CD4-positive, alpha-beta memory T cell (primary cell): ENCODE measurements around the gene FMO2. TPM values are rescaled to one million over a fixed set of nuclear protein-coding genes. Genes with fewer than 3 reads are reported as not detected.

ENCODE experiments used
- CTCF ChIA-PET: fragments of 350-600 bp; sonication (Branson Sonifier 250); formaldehyde crosslinking; loops from one replicate; lab custom pipeline; 2021; ENCODE audit warnings: inconsistent platforms; ENCODE audit not compliant: partially characterized antibody; lab: Charles Lee
- POLR2A ChIA-PET: fragments of 350-600 bp; sonication (Branson Sonifier 250); formaldehyde crosslinking; loops from one replicate; lab custom pipeline; 2021; ENCODE audit not compliant: partially characterized antibody; lab: Charles Lee
- DNase-seq, 5 donors: peaks; one replicate each; pipeline versions ENCODE4 v3.0.0 to v3.0.0-alpha.2; 2020 to 2022; ENCODE audit warnings: mixed read lengths in 1 of 5
- H3K27ac ChIP-seq: one replicate; pipeline ENCODE4 v1.7.0; 2013; ENCODE audit warnings: low read depth, low read length
- H3K27me3 ChIP-seq: 2 replicates; pipeline ENCODE4 v1.7.0; 2013; ENCODE audit warnings: mild to moderate bottlenecking, low read length, moderate library complexity; ENCODE audit not compliant: insufficient read depth
- H3K36me3 ChIP-seq: 2 replicates; pipeline ENCODE4 v1.7.0; 2013; ENCODE audit warnings: mild to moderate bottlenecking, low read length, moderate library complexity; ENCODE audit not compliant: insufficient read depth
- H3K4me1 ChIP-seq: 2 replicates; pipeline ENCODE4 v1.7.0; 2013; ENCODE audit warnings: mild to moderate bottlenecking, low read length, moderate library complexity; ENCODE audit not compliant: insufficient read depth
- H3K4me3 ChIP-seq, 2 donors: one replicate each; pipeline ENCODE4 v1.7.0; 2013; ENCODE audit warnings: low read length in 2 of 2, mild to moderate bottlenecking in 1 of 2
- H3K9me3 ChIP-seq, 2 donors: one replicate each; pipeline ENCODE4 v1.7.0; 2013; ENCODE audit warnings: low read length in 2 of 2, control low read depth in 1 of 2; ENCODE audit not compliant: control insufficient read depth in 1 of 2
- H3K27ac Mint-ChIP-seq, 7 donors: one replicate each; pipeline ENCODE4 v1.8.0; 2020 to 2021; ENCODE audit warnings: mixed read lengths in 7 of 7, mild to moderate bottlenecking in 6 of 7, inconsistent platforms in 3 of 7, moderate library complexity in 3 of 7
- H3K27me3 Mint-ChIP-seq, 2 donors: one replicate each; pipeline ENCODE4 v1.8.0; 2020 to 2021; ENCODE audit warnings: mixed read lengths in 2 of 2
- H3K36me3 Mint-ChIP-seq, 2 donors: one replicate each; pipeline ENCODE4 v1.8.0; 2020 to 2021; ENCODE audit warnings: mixed read lengths in 2 of 2, inconsistent platforms in 1 of 2, mild to moderate bottlenecking in 1 of 2
- H3K4me1 Mint-ChIP-seq, 4 donors: one replicate each; pipeline ENCODE4 v1.8.0; 2020 to 2021; ENCODE audit warnings: mixed read lengths in 4 of 4, mild to moderate bottlenecking in 1 of 4
- H3K4me3 Mint-ChIP-seq, 8 donors: one replicate each; pipeline ENCODE4 v1.8.0; 2020 to 2021; ENCODE audit warnings: mixed read lengths in 8 of 8, mild to moderate bottlenecking in 7 of 8, moderate library complexity in 6 of 8, inconsistent platforms in 3 of 8
- H3K9me3 Mint-ChIP-seq, 8 donors: one replicate each; pipeline ENCODE4 v1.8.0; 2020 to 2021; ENCODE audit warnings: mixed read lengths in 8 of 8, mild to moderate bottlenecking in 5 of 8, inconsistent platforms in 3 of 8, moderate library complexity in 1 of 8
- intact Hi-C: fragments of 100-400 bp; cut with micrococcal nuclease; formaldehyde crosslinking; loops from one replicate; pipeline ENCODE4 v1.15.1; 2023
- polyA plus RNA-seq, 2 donors: library from polyadenylated mRNA; unstranded; fragments of 300-500 nt; fragmentation: Illumina TruSeq; gene quantifications; one replicate each; pipeline ENCODE4 v1.2.3, GENCODE V29; 2021
- total RNA-seq, 2 experiments: library from RNA; stranded (reverse); gene quantifications; one replicate each; pipeline ENCODE4 v1.2.3, GENCODE V29; 2021

Gene FMO2
- total and polyA plus RNA-seq, 4 experiments from 2014 or later: not detected

- Mint-ChIP-seq H3K4me3 (no peak overlapping the region), H3K27ac (no peak overlapping the region), H3K9me3 (no peaks in the 10 kb centered on the region), H3K4me1 (no peaks in the 10 kb centered on the region), H3K27me3 (peaks cover 3 to 7% of the 10 kb centered on the region in 2 donors), H3K36me3 (no peaks in the 10 kb centered on the region)
- ChIA-PET POLR2A (no interaction called here), CTCF (no interaction called here)
- DNase-seq: no peak
- no peak overlapping the region for H3K27ac ChIP-seq
- intact Hi-C loops: no loop called here
- H3K4me3 ChIP-seq: no peak overlapping the region
- H3K4me1 ChIP-seq: no peaks in the 10 kb centered on the region
- no peaks in the 10 kb centered on the region for H3K9me3 ChIP-seq
- no peaks in the 10 kb centered on the region for H3K36me3 ChIP-seq
- no peaks in the 10 kb centered on the region for H3K27me3 ChIP-seq
Measured at GRCh38 chr1:171160211-171160610, 24.9 kb upstream of the FMO2 start.

DNA sequence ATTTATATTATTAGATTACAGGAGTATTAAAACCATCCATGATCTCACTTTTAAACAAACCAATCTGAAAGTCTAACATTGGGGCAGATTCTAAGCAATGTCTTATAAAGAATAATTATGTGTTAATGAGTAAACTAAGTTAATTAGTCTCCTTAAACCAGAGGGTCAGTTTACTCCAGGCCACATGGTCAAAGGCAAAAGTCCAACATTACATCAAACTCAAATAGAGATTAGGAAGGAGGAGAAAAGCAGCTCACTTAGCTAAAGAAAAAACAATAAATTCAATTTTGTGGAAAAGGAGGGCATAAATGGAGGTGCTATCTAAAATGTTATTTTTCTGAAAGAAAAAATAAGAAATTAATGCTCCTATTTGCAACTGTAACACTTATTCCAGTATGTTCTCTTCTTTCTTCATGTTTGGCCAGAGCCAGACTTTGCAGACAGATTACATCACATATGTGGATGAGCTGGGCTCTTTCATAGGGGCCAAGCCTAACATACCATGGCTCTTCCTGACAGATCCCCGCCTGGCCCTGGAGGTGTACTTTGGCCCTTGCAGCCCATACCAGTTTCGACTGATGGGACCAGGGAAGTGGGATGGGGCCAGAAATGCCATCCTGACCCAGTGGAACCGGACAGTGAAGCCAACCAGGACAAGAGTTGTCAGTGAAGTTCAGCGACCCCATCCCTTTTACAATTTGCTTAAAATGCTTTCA, 24.3 kb upstream of the FMO2 start:
- Histone ChIP-seq H3K4me1 (no peaks in the 10 kb centered on the region), H3K27me3 (no peaks in the 10 kb centered on the region), H3K36me3 (no peaks in the 10 kb centered on the region), H3K9me3 (no peaks in the 10 kb centered on the region), H3K4me3 (no peak overlapping the region), H3K27ac (no peak overlapping the region)
- POLR2A ChIA-PET: no interaction called here
- intact Hi-C loops: no loop called here
- Mint-ChIP-seq H3K4me1 (no peaks in the 10 kb centered on the region), H3K4me3 (no peak overlapping the region), H3K27ac (no peak overlapping the region), H3K27me3 (peaks cover 3 to 7% of the 10 kb centered on the region in 2 donors), H3K36me3 (no peaks in the 10 kb centered on the region), H3K9me3 (no peaks in the 10 kb centered on the region)
- DNase-seq: no peak
- CTCF ChIA-PET: no interaction called here

- intact Hi-C loops: no loop called here
- peaks cover 3 to 7% of the 10 kb centered on the region in 2 donors for H3K27me3 Mint-ChIP-seq
- no peaks in the 10 kb centered on the region for H3K27me3 ChIP-seq
- no peaks in the 10 kb centered on the region for H3K36me3 ChIP-seq
- H3K9me3 Mint-ChIP-seq: no peaks in the 10 kb centered on the region
- H3K4me3 Mint-ChIP-seq: no peak overlapping the region
- CTCF ChIA-PET: no interaction called here
- H3K36me3 Mint-ChIP-seq: no peaks in the 10 kb centered on the region
- no peaks in the 10 kb centered on the region for H3K4me1 ChIP-seq
- H3K27ac ChIP-seq: no peak overlapping the region
- H3K9me3 ChIP-seq: no peaks in the 10 kb centered on the region
- DNase-seq: no peak
- H3K27ac Mint-ChIP-seq: no peak overlapping the region
- POLR2A ChIA-PET: no interaction called here
- H3K4me1 Mint-ChIP-seq: no peaks in the 10 kb centered on the region
- no peak overlapping the region for H3K4me3 ChIP-seq
Measured at GRCh38 chr1:171161431-171161830, 23.7 kb upstream of the FMO2 start.

DNA sequence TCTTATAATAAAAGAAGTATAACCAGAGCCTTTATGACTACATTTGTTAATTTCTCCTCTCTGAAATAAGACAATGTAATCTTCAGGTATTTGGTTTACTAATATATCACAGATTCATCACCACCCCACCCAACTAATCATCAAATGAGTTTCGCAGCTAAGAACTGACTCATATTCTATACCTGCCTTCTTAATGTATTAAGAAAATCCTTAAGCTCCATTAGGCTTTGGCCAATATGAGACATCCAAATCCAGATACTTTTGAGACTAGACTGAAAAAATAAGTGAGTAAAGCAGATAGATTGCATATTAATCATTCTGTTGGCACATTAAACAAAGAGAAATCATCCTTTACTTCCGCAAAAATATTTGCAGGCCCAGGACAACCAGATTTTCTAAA, 18.7 kb upstream of the FMO2 start:
- H3K9me3 Mint-ChIP-seq: peaks cover 0 to 4% (median 0%) of the 10 kb centered on the region in 8 donors
- POLR2A ChIA-PET: no interaction called here
- intact Hi-C loops: no loop called here
- no peaks in the 10 kb centered on the region for H3K9me3 ChIP-seq
- no peaks in the 10 kb centered on the region for H3K36me3 Mint-ChIP-seq
- H3K4me1 ChIP-seq: no peaks in the 10 kb centered on the region
- DNase-seq: no peak
- H3K27me3 Mint-ChIP-seq: peaks cover 3 to 13% of the 10 kb centered on the region in 2 donors
- no peaks in the 10 kb centered on the region for H3K27me3 ChIP-seq
- H3K27ac Mint-ChIP-seq: no peak overlapping the region
- H3K4me3 ChIP-seq: no peak overlapping the region
- H3K4me1 Mint-ChIP-seq: no peaks in the 10 kb centered on the region
- CTCF ChIA-PET: no interaction called here
- H3K36me3 ChIP-seq: no peaks in the 10 kb centered on the region
- no peak overlapping the region for H3K27ac ChIP-seq
- H3K4me3 Mint-ChIP-seq: no peak overlapping the region

DNA sequence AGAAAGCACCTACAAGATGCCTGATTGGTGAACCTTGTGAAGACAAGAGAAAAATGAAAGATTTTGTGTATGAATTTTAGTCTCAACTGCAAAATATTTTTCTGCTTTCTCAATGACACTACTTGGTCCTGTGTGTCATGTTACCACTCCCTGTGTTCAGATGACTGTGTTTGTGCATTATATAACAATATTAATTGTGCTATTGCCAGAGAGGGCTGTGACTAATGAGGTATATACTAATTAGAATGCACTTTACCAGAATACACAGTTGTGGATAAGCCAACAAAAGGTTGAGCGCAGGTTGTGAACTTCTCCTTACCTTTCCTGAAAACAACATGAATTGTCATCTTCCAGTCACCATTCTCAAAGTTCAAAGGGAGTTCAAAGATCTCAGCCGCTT, 17.3 kb upstream of the FMO2 start:
- Mint-ChIP-seq H3K27me3 (peaks cover 3 to 13% of the 10 kb centered on the region in 2 donors), H3K4me3 (no peak overlapping the region), H3K4me1 (no peaks in the 10 kb centered on the region), H3K27ac (no peak overlapping the region), H3K9me3 (peaks cover 0 to 4% (median 0%) of the 10 kb centered on the region in 8 donors), H3K36me3 (no peaks in the 10 kb centered on the region)
- no peak for DNase-seq
- H3K9me3 ChIP-seq: no peaks in the 10 kb centered on the region
- ChIA-PET POLR2A (no interaction called here), CTCF (no interaction called here)
- no peaks in the 10 kb centered on the region for H3K27me3 ChIP-seq
- intact Hi-C loops: no loop called here
- no peak overlapping the region for H3K4me3 ChIP-seq
- H3K27ac ChIP-seq: no peak overlapping the region
- no peaks in the 10 kb centered on the region for H3K36me3 ChIP-seq
- H3K4me1 ChIP-seq: no peaks in the 10 kb centered on the region

- no peak overlapping the region for H3K27ac Mint-ChIP-seq
- H3K27me3 ChIP-seq: no peaks in the 10 kb centered on the region
- no peaks in the 10 kb centered on the region for H3K36me3 ChIP-seq
- ChIA-PET POLR2A (no interaction called here), CTCF (interaction anchor here (0.7 kb wide), 1 partner anchor 120 kb away, joined by 3 read pairs; no protein-coding TSS in a partner anchor)
- H3K9me3 ChIP-seq: no peaks in the 10 kb centered on the region
- intact Hi-C loops: no loop called here
- H3K4me3 ChIP-seq: no peak overlapping the region
- no peaks in the 10 kb centered on the region for H3K36me3 Mint-ChIP-seq
- no peaks in the 10 kb centered on the region for H3K4me1 ChIP-seq
- H3K4me3 Mint-ChIP-seq: no peak overlapping the region
- DNase-seq: no peak
- H3K4me1 Mint-ChIP-seq: no peaks in the 10 kb centered on the region
- H3K27ac ChIP-seq: no peak overlapping the region
- peaks cover 0 to 10% (median 0%) of the 10 kb centered on the region in 8 donors for H3K9me3 Mint-ChIP-seq
- peaks cover 12 to 27% of the 10 kb centered on the region in 2 donors for H3K27me3 Mint-ChIP-seq
Measured at GRCh38 chr1:171172471-171172870, 12.6 kb upstream of the FMO2 start.

- H3K9me3 Mint-ChIP-seq: peaks cover 0 to 10% (median 0%) of the 10 kb centered on the region in 8 donors
- H3K4me1 ChIP-seq: no peaks in the 10 kb centered on the region
- no peak overlapping the region for H3K4me3 ChIP-seq
- no peaks in the 10 kb centered on the region for H3K4me1 Mint-ChIP-seq
- no peak overlapping the region for H3K4me3 Mint-ChIP-seq
- no peaks in the 10 kb centered on the region for H3K36me3 Mint-ChIP-seq
- no peak overlapping the region for H3K27ac ChIP-seq
- H3K27me3 ChIP-seq: no peaks in the 10 kb centered on the region
- H3K36me3 ChIP-seq: no peaks in the 10 kb centered on the region
- intact Hi-C loops: no loop called here
- POLR2A ChIA-PET: no interaction called here
- no peak overlapping the region for H3K27ac Mint-ChIP-seq
- no peak for DNase-seq
- peaks cover 12 to 28% of the 10 kb centered on the region in 2 donors for H3K27me3 Mint-ChIP-seq
- CTCF ChIA-PET: interaction anchor here (0.7 kb wide), 1 partner anchor 119 kb away, joined by 3 read pairs; no protein-coding TSS in a partner anchor
- H3K9me3 ChIP-seq: no peaks in the 10 kb centered on the region
Measured at GRCh38 chr1:171173069-171173468, 12.0 kb upstream of the FMO2 start.
